Retinal pigment epithelial cell (primary cell): ENCODE data around the gene NOTCH1.

Source experiments
- DNase-seq: peaks from one replicate; pipeline ENCODE4 v3.0.0-alpha.2; 2010; ENCODE audit warnings: low read depth
- H3K4me3 ChIP-seq: 2 replicates; pipeline ENCODE4 v1.5.1; 2011; ENCODE audit warnings: mild to moderate bottlenecking, low read length, control low read depth, moderate library complexity
- CTCF ChIP-seq: conservative IDR thresholded peaks from 2 replicates; pipeline ENCODE4 v1.5.1; 2011; ENCODE audit warnings: low read depth, low read length, control low read depth, inconsistent platforms

NOTCH1 gene

GRCh38 chr9:136474021-136474640 lies 71.7 kb downstream of the NOTCH1 start:
- no peak for TF ChIP-seq CTCF
- DNase-seq: no peak
- H3K4me3 ChIP-seq: no peak overlapping the region

GRCh38 chr9:136473354-136473721 lies 72.5 kb downstream of the NOTCH1 start:
- no peak for TF ChIP-seq CTCF
- H3K4me3 ChIP-seq: no peak overlapping the region
- no peak for DNase-seq

- H3K4me3 ChIP-seq: no peak overlapping the region
- DNase-seq: no peak
- no peak for TF ChIP-seq CTCF
Observed at GRCh38 chr9:136472640-136473353, 73.1 kb downstream of the NOTCH1 start.

GRCh38 chr9:136471802-136472487 lies 73.9 kb downstream of the NOTCH1 start:
- no peak for DNase-seq
- no peak overlapping the region for H3K4me3 ChIP-seq
- no peak for TF ChIP-seq CTCF

- H3K4me3 ChIP-seq: no peak overlapping the region
- no peak for TF ChIP-seq CTCF
- DNase-seq: no peak
Observed at GRCh38 chr9:136470792-136471469, 74.9 kb downstream of the NOTCH1 start.

- TF ChIP-seq CTCF: no peak
- H3K4me3 ChIP-seq: no peak overlapping the region
Observed at GRCh38 chr9:136470356-136470755, 75.5 kb downstream of the NOTCH1 start.

More at GRCh38 chr9:136470356-136470755, 75.5 kb downstream of the NOTCH1 start:
- DNase-seq: no peak
